Activated effector memory CD4-positive, alpha-beta T cell treated with Interleukin-2 at 50 U/mL for 16 hours (primary cell): ENCODE measurements around the gene MAN1B1.

Experiments used
- DNase-seq: peaks from one replicate; pipeline ENCODE4 v3.0.0-alpha.2; 2020

The MAN1B1 gene

DNA sequence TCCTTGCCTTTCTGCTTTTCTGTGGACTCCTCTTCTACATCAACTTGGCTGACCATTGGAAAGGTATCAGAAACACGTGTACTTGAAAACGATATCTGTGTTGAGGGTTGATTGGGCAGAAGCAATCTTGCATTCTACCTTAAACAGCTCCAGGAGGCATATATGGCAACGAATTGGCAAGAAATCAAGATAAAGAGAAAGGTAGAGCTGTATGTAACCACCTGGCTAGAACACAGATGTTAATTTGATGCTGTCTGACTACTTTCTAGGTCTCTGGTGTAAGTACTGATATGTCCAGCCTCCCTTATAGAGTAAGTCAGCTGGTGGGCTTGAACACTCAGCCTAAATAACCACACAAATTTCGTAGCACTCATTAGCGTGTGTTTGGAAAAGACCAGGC is 1.3 kb downstream of the MAN1B1 start:
- DNase-seq = no peak

DNA sequence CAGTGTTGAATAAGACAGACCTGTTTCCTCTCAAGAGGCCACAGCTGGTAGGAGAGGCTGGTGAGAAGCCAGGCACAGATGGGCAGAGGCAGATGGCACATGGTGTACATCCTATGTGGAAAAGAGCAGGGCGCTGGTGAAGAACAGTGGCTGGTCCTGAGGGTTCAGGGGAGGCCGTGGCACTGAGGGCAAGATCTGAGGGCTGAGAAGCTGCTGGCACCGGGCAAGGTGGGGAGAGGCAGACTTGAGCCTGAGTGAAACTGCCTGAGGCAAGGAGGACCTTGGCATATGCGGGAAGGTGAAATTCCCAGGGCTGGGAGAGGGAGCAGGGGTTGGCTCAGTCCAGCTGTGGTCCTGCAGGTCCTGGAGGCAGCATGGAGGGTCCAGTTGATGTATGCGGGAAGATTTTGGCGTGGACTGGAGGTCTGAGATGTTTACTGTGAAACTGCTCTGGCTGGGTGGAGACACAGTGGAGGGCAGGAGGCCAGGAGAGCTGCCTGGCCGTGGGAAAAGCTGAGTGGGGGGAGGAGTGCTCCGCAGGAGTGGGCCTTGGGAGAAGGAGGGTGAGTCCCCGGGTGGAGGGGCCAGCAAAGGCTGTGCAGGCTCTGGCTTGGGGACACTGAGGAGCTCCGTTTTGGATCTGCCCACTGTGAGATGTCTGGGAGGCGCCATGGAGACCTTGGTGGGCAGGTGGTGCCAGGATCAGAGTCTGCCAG is 2.6 kb downstream of the MAN1B1 start:
- DNase-seq = no peak

DNA sequence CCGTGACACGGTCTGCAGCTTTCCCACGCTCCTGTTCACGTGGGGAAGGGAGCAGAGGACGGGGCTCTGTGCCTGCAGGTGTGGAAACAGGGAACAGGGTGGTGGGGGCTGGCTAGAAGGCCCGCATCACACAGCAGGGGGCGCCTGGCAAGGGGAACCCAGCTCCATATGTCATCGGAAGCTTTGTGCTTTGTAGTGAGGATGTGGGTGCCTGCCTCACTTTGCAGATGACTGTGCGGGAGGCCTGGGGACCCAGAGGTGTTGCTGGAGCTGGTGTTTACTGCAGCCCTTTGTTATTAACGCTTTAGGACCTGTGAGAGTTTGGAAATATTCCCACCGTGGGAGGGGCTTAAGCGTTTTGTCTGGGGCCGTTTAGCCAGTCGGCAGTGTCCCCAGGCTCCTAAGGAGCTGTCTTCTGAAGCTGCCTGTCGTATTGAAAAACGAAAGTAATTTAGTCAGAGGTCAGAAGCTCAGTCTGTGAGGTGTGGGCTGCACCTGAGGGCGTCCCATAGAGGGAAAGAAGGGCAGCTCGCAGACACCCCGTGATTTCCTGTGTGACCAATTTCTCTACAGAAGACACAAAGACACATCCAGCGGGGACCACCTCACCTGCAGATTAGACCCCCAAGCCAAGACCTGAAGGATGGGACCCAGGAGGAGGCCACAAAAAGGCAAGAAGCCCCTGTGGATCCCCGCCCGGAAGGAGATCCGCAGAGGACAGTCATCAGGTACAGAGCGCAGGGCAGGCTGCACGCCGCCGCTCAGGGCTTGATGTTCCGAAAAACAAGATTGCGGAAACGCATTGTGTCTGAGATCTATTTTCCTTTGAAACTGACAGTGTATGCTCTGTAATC is 9.1 kb downstream of the MAN1B1 start:
- peak; percentile 80 for DNase-seq

- DNase-seq = no peak
These were observed 10.2 kb downstream of the MAN1B1 start for GRCh38 chr9:137096785-137097546.

DNA sequence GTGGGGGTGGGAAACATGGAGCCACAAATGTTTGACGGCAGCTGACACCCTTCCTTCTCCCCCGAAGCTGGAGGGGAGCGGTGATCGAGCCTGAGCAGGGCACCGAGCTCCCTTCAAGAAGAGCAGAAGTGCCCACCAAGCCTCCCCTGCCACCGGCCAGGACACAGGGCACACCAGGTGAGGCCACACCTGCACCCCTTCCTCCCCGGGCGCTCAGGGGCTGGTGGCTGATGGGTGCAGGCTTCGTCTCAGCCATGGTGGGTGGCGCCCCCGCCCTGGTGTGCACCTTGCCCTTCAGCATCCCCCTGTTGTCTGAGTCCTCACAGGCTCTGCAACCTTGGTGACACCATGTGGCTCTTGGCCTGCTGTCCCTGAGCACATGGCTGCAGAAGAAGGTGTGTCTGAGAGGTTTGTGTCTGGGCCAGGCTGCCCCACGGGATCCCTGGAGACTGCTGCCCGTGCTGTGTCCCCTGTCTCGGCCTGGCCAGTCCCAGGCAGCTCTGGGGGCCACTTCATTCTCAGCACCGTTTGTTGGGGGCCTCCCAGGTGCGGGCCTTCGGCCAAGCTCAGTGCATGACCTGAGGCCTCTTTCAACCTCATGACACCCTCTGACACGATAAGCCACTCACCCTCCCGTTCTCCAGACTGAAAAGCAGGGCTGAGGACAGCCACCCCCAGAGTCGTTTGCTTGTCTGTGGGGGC is 11.1 kb downstream of the MAN1B1 start:
- DNase-seq = no peak

- DNase-seq = no peak
These were observed 12.4 kb downstream of the MAN1B1 start for GRCh38 chr9:137099231-137099630.

GRCh38 chr9:137103206-137103999 is 16.6 kb downstream of the MAN1B1 start:
- DNase-seq = no peak

GRCh38 chr9:137105814-137106661 is 19.3 kb downstream of the MAN1B1 start:
- no peak for DNase-seq

- no peak for DNase-seq
These were observed 20.0 kb downstream of the MAN1B1 start for GRCh38 chr9:137106662-137107250.

DNA sequence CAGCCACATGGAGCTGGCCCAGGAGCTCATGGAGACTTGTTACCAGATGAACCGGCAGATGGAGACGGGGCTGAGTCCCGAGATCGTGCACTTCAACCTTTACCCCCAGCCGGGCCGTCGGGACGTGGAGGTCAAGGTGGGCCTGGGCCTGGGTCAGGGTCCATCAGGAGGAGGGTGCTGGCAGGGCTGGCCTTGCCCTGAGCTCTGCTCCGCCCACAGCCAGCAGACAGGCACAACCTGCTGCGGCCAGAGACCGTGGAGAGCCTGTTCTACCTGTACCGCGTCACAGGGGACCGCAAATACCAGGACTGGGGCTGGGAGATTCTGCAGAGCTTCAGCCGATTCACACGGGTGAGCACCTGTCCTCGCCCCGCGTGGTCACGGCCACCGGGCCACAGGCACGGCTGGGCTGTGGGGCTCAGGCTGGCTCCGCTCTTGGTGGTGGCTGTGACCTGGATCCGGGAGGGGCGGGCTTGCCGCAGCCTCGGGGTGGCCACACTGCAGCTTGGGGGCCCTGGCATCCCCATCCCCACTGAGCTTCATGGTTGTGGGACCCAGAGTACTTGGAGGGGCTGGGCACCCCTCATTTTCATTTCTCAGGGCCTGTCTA is 20.6 kb downstream of the MAN1B1 start:
- no peak for DNase-seq

DNA sequence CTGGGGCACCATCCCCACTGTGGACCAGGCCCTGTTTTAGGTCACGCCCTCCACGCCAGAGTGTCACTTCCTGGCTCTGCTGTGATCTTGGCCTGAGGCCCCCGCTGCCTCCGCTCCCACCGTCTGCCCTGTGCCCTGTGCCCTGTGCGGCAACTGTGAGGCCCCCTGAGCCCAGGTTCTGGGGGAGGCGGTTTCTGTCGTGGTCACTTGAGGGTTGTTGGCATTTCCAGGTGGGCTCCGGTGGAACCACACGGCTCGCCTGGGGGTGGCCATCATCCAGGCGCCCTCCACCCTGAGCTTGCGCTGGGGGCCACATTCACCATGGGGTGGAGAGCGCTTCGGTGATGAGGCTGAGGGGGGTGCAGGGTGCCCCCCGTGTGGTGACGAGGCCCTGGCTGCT is 21.2 kb downstream of the MAN1B1 start:
- DNase-seq = no peak

DNA sequence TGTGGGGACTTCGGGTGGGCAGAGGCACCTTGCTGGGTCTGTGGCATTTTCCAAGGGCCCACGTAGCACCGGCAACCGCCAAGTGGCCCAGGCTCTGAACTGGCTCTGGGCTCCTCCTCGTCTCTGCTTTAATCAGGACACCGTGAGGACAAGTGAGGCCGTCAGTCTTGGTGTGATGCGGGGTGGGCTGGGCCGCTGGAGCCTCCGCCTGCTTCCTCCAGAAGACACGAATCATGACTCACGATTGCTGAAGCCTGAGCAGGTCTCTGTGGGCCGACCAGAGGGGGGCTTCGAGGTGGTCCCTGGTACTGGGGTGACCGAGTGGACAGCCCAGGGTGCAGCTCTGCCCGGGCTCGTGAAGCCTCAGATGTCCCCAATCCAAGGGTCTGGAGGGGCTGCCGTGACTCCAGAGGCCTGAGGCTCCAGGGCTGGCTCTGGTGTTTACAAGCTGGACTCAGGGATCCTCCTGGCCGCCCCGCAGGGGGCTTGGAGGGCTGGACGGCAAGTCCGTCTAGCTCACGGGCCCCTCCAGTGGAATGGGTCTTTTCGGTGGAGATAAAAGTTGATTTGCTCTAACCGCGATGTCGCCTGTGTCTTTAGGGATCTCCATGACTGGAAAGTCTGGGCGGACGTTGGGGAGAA is 21.9 kb downstream of the MAN1B1 start:
- DNase-seq = no peak

DNA sequence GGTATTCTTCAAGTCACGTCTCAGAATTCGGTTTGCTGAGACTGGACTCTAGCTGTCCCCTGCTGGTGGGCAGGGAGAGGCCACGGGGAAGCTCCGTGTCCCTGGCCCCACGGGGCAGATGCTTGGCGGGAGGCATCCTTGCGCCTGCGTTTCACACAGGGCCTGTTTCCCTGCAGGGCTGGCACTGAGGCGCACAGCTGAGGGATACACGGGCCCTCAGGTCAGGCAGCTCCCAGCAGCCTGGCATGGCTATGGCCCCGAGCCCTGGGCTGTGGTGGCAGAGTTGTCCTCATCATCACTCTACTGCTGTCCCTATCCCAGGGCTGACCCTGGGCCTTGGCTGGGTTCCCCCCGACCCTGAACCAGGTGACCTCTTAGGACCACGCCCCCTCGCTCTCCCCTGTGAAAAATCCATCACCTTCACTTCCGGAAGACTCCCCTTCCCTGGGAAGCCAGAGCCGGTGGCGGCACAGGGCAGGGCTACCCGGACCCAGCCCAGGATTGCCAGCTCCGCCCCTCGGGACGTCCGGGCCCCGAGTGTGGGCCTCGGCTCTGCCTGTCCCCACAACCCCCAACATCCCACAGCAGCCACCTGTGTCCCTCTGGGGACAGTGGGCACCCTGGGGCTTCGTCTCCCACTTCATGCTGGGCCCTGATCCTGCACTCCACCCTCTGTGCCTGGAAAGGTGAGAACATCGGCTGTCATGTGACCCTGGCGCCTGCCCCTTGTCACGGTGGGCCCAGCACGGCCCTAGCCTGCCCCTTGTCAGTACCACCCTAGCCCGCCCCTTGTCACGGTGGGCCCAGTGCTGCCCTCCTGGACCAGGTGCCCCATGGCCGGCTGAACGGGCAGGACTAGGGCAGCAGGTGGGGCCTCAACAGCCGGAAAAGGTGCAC is 22.7 kb downstream of the MAN1B1 start:
- no peak for DNase-seq

DNA sequence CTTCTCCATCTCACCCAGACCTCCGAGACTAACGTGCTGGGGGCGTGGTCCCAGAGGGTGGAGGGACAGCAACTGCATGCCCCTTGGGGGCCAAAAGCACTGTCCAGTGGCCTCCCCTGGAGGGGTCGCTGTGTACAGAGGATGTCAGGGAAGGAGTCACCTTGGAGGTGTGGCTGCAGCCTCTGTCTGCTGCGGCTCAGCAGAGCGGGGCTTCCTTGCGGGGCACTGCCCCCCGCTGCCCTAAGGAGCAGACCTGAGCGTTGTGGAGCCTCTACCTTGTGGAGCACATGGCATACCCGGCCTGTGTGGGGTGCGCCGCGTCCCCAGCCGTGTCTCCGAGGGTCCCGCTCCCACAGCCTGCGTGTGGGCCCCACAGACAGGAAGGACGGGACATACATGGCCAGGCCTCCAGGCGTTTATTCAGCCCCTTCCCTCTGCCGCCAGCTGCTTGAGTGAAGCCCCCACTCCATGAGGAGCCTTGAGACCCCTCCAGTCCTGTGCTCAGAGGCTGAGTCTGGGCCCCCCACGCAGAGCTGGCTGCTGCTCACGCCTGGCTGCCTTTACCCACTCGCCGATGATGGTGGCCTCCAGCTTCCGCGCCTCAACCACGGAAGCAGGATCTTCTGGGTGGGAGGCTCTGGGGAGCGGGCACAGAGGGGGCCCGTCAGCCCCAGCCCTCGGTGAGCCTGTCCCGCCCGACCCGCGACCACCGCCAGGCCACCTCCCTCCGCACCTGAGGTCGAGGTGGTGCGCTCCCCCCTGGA is 23.5 kb downstream of the MAN1B1 start:
- no peak for DNase-seq

DNA sequence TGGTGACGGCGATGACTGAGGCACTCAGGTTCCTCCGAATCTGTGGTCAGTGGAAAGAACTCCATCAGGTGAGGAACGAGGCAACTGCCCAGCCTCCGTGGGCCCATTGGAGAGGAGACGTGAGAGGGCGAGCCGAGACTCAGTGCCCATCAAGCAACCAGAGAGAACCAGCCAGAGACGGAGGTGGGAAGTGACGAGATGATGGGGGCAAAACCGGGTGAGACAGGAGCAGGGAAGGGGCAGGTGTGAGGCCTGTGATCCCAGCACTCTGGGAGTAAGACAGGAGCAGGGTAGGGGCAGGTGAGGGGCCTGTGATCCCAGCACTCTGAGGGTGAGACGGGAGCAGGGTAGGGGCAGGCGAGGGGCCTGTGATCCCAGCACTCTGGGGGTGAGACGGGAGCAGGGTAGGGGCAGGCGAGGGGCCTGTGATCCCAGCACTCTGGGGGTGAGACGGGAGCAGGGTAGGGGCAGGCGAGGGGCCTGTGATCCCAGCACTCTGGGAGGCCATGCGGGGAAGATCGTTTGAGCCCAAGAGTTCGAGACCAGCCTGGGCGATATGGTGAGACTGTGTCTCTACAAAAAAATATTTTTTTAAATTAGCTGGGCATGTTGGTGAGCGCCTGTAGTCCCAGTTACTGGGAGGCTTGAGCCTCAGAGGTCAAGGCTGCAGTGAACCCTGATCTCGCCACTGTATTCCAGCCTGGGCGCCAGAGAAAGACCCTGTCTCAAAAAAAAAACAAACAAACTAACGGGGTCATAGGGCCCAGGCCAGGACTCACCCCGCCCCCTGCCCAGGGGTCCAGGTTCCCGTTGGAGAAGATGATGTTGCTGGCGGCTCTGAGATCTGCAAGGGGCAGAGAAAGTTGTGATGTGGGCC is 24.4 kb downstream of the MAN1B1 start:
- no peak for DNase-seq

DNA sequence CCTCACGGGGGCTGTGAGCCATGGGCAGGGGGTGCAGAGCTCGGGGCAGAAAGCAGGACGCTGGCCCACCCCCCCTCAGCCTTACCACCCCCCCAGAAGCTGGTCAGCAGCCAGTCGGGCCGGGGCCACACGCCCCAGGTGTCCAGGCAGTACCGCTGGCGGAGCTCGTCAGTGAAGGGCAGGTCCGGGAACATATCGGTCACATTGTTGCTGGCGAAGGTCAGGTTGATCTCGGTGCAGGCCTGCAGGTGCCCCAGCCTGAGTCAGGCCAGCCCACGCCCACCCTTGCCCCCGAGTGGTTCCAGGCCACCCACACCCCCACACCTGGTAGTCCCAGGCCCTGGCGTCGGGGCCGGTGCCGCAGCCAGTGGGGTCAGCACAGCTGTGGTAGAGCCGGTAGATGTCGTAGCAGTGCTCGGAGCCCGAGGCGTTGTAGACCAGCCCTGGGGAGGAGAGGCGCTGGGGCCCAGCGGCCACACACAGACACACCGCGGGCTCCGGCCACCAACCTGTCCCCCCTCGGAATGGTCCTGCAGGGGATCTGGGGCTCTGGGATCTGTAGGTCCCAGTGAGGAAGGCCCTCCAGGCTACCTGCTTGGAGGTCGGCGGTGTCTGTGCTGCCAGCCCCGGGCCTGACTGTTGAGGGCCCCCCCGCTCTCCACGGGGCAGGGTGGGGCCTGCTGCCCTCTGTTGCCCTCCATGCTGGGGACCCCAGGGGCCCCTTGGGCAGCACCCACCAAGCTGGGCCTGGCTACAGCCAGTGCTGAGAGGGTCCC is 25.2 kb downstream of the MAN1B1 start:
- no peak for DNase-seq
